ENCODE data around the gene ALMS1. TPM values are rescaled to one million over a fixed set of nuclear protein-coding genes. Genes with fewer than 3 reads are reported as not detected.

The ALMS1 gene
- total RNA-seq, 1 donor from 2014 or later = 22.0 TPM

DNA sequence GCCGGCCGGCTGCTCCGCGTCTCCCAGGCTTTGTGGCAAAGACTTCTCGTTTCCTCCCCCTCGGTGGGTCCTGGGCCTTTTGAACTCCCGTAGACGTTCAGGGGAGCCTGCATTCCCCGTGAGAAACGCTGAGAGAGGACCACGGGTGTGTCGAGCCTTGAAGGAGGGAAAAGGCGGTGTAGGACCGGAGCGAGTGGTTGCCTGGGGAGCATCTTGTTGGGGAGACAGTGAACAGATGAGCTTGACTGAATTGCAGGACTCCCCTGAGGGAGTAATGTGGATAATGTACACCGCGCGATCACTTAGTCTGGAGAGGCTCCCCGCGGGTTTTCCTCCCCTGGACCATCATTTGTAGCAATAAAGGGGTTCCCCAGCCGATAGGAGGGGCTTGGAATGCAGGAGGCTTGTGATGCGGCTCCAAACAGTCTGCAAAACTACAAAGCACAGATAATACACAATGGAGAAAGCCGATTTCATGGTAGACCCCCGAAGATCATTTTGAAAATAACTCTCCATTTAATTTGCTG lies 769 bp downstream of the ALMS1 start:
- no peaks in the 10 kb centered on the region for H3K9me3 ChIP-seq
- H3K36me3 ChIP-seq = no peaks in the 10 kb centered on the region
- H3K27me3 ChIP-seq (ENCODE audit: low read depth) = no peaks in the 10 kb centered on the region
- ATAC-seq (peak; percentile 4 to 13), DNase-seq (no peak)
- intact Hi-C loops (cut with DNase I) = no loop called here
- H3K27ac ChIP-seq = peak overlapping the region; percentile 89
- peaks cover 14% of the 10 kb centered on the region for H3K4me1 ChIP-seq
- peak overlapping the region; percentile 90 for H3K4me3 ChIP-seq
- TF ChIP-seq, protein P1, sequence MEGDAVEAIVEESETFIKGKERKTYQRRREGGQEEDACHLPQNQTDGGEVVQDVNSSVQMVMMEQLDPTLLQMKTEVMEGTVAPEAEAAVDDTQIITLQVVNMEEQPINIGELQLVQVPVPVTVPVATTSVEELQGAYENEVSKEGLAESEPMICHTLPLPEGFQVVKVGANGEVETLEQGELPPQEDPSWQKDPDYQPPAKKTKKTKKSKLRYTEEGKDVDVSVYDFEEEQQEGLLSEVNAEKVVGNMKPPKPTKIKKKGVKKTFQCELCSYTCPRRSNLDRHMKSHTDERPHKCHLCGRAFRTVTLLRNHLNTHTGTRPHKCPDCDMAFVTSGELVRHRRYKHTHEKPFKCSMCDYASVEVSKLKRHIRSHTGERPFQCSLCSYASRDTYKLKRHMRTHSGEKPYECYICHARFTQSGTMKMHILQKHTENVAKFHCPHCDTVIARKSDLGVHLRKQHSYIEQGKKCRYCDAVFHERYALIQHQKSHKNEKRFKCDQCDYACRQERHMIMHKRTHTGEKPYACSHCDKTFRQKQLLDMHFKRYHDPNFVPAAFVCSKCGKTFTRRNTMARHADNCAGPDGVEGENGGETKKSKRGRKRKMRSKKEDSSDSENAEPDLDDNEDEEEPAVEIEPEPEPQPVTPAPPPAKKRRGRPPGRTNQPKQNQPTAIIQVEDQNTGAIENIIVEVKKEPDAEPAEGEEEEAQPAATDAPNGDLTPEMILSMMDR (IDR thresholded peaks at IDR 0.05) = no peak

DNA sequence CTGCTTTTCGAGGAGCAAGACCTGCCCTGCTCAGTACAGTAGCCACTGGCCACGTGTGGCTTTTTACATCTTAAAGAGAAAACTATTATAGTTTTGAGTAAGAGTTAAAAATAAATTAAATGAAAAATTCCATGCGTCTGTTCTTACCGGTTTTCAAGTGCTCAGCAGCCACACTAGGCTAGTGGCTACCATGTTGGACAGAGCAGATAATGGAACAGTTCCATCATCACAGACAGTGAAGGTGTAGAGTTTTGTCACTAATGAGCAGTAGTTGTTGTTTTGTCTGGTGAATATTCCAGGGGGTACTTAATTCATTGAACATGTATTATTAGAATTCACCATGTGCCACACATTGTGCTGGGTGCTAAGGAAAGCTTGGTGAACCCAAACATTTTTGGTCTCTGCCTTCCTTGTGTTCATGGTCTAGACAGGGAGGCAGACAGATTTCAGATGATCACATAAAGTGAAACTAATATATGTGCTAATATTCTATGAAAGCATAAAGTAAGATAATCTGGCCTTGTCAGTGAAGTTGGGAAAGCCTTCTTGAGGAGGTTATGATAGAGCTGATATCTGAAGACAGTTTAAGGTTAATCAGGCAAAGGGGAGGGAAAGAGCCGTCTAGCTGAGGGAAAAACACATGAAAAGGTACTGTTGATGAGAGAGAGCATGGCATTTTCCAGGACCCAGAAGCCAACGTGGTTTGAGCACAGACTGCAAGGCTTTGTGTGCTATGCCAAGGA lies 1.4 kb downstream of the ALMS1 start:
- H3K4me3 ChIP-seq = peak overlapping the region; percentile 90
- no peak for ATAC-seq
- no peaks in the 10 kb centered on the region for H3K9me3 ChIP-seq
- no peaks in the 10 kb centered on the region for H3K36me3 ChIP-seq
- no peak for DNase-seq
- H3K4me1 ChIP-seq = peaks cover 14% of the 10 kb centered on the region
- intact Hi-C loops (cut with DNase I) = no loop called here
- H3K27me3 ChIP-seq (ENCODE audit: low read depth) = no peaks in the 10 kb centered on the region
- H3K27ac ChIP-seq = peak overlapping the region; percentile 89
- TF ChIP-seq, protein P1 (IDR thresholded peaks at IDR 0.05) = no peak

DNA sequence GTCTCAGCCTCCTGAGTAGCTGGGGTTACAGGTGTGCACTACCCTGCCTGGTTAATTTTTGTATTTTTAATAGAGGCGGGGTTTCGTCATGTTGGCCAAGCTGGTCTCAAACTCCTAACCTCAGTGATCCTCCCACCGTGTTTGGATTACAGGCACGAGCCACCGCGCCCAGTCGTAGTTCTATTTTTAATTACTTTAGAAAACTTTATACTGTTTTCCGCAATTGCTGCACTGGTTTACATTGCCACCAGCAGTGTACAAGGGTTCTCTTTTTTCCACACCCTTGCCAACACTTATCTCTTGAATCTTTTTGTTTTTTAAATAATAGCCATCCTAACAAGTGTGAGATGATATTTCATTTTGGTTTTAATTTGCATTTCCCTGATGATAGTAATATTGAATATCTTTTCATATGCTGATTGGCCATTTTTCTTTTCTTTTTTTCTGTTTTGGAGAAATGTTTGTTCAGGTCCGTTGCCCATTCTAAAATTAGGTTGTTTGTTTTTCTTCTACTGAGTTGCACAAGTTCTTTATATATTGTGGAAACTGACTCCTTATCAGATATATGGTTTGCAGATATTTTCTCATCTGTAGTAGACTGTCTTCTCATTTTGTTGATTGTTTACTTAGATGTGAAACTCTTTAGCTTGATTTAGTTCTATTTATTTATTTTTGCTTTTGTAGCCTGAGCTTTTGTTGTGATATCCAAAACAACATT lies 16.9 kb downstream of the ALMS1 start:
- no peak overlapping the region for H3K4me3 ChIP-seq
- DNase-seq (no peak), ATAC-seq (no peak)
- TF ChIP-seq, protein P1 (IDR thresholded peaks at IDR 0.05) = no peak
- no peaks in the 10 kb centered on the region for H3K27me3 ChIP-seq (ENCODE audit: low read depth)
- no peaks in the 10 kb centered on the region for H3K4me1 ChIP-seq
- intact Hi-C loops (cut with DNase I) = no loop called here
- H3K9me3 ChIP-seq = peaks cover 38% of the 10 kb centered on the region
- H3K36me3 ChIP-seq = no peaks in the 10 kb centered on the region
- H3K27ac ChIP-seq = no peak overlapping the region

DNA sequence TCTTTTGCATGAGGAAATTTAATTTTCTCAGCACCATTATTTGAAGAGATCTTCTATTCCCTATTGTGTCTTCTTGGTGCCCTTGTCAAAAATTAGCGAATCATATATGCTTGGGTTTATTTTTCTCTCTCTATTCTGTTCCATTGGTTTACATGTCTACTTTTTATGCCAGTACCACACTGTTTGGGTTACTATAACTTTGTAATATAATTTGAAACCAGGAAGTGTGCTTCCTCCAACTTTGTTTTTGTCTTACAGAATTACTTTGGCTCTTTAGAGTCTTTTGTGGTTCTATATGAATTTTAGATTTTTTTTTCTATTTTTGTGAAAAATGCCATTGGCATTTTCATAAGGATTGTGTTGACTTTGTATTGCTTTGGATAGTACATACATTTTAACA lies 17.6 kb downstream of the ALMS1 start:
- TF ChIP-seq, protein P1 (IDR thresholded peaks at IDR 0.05) = no peak
- ATAC-seq (no peak), DNase-seq (no peak)
- Histone ChIP-seq H3K4me1 (no peaks in the 10 kb centered on the region), H3K9me3 (peaks cover 38% of the 10 kb centered on the region), H3K4me3 (no peak overlapping the region), H3K27me3 (ENCODE audit: low read depth) (no peaks in the 10 kb centered on the region), H3K27ac (no peak overlapping the region), H3K36me3 (no peaks in the 10 kb centered on the region)
- intact Hi-C loops (cut with DNase I) = no loop called here

DNA sequence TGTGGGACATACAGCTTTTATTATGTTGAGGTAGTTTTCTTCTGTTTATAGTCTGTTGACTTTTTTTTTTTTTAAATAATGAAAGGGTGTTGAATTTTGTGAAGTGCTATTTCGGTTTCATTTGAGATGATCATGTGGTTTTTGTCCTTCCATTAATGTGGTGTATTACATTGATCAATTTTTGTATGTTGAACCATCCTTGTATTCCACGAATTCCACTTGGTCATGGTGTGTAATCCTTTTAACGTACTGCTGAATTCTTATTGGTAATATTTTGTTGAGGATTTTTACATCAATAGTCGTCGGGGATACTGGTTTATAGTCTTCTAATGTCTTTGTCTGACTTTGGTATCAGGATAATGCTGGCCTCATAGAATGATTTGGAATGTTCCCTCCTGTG lies 18.8 kb downstream of the ALMS1 start:
- no peak for ATAC-seq
- H3K4me3 ChIP-seq = no peak overlapping the region
- DNase-seq = no peak
- no peaks in the 10 kb centered on the region for H3K4me1 ChIP-seq
- no peak overlapping the region for H3K27ac ChIP-seq
- H3K27me3 ChIP-seq (ENCODE audit: low read depth) = no peaks in the 10 kb centered on the region
- peaks cover 27% of the 10 kb centered on the region for H3K9me3 ChIP-seq
- TF ChIP-seq, protein P1 (IDR thresholded peaks at IDR 0.05) = no peak
- intact Hi-C loops (cut with DNase I) = no loop called here
- H3K36me3 ChIP-seq = no peaks in the 10 kb centered on the region

Data from lower lobe of right lung (tissue), 2 donors.